Measurements from ENCODE around the gene SRGAP3. TPM values are rescaled to one million over a fixed set of nuclear protein-coding genes. Genes with fewer than 3 reads are reported as not detected.

SRGAP3 gene
- total RNA-seq, 4 donors from 2014 or later = 7.5 to 33.8 (median 16.0) TPM

- Histone ChIP-seq H3K4me1 (no peaks in the 10 kb centered on the region), H3K27ac (no peak overlapping the region), H3K36me3 (no peaks in the 10 kb centered on the region), H3K27me3 (no peaks in the 10 kb centered on the region), H3K4me3 (no peak overlapping the region), H3K9me3 (no peaks in the 10 kb centered on the region)
- in situ Hi-C loops (cut with MboI; ENCODE audit: low pct_ligation_motif_present in 1 of 4, low pct_unique_long_range_greater_than_20kb in 1 of 4, low sequenced_read_pairs in 3 of 4) = no loop called here
- intact Hi-C loops (cut with DNase I; ENCODE audit: low total_unique reads) = no loop called here
- DNase-seq = no peak
- no peak for TF ChIP-seq CTCF (IDR thresholded peaks at IDR 0.05)
- no peak for TF ChIP-seq POLR2A (IDR thresholded peaks at IDR 0.05)
- no peak for TF ChIP-seq POLR2AphosphoS5 (IDR thresholded peaks at IDR 0.05)
- TF ChIP-seq EP300 (IDR thresholded peaks at IDR 0.05; ENCODE audit: low read depth) = no peak
- 65 to 100% methylated on average over 5 of the region's 5 CpGs for WGBS, 2 donors (ENCODE audit: low coverage in 1 of 2)
Observed at GRCh38 chr3:9056581-9056980, 192.9 kb downstream of the SRGAP3 start.

- WGBS, 2 donors (ENCODE audit: low coverage in 1 of 2) = 63 to 64% methylated on average over 7 to 20 of the region's 20 CpGs
- Histone ChIP-seq H3K27ac (no peak overlapping the region), H3K4me1 (peaks cover 0 to 5% (median 0%) of the 10 kb centered on the region in 4 donors), H3K4me3 (no peak overlapping the region), H3K9me3 (no peaks in the 10 kb centered on the region), H3K27me3 (no peaks in the 10 kb centered on the region), H3K36me3 (no peaks in the 10 kb centered on the region)
- in situ Hi-C loops (cut with MboI; ENCODE audit: low pct_ligation_motif_present in 1 of 4, low pct_unique_long_range_greater_than_20kb in 1 of 4, low sequenced_read_pairs in 3 of 4) (no loop called here), intact Hi-C loops (cut with DNase I; ENCODE audit: low total_unique reads) (no loop called here)
- TF ChIP-seq POLR2AphosphoS5 (IDR thresholded peaks at IDR 0.05) (no peak), POLR2A (IDR thresholded peaks at IDR 0.05) (no peak), EP300 (IDR thresholded peaks at IDR 0.05; ENCODE audit: low read depth) (no peak), CTCF (IDR thresholded peaks at IDR 0.05) (no peak)
- peak; percentile 24 for DNase-seq
Observed at GRCh38 chr3:9047452-9048346, 201.7 kb downstream of the SRGAP3 start.

- 88 to 96% methylated on average over 7 of the region's 7 CpGs for WGBS, 2 donors (ENCODE audit: low coverage in 1 of 2)
- no peaks in the 10 kb centered on the region for H3K27me3 ChIP-seq
- H3K4me1 ChIP-seq = peaks cover 0 to 5% (median 0%) of the 10 kb centered on the region in 4 donors
- no peak overlapping the region for H3K4me3 ChIP-seq
- no peak overlapping the region for H3K27ac ChIP-seq
- in situ Hi-C loops (cut with MboI; ENCODE audit: low pct_ligation_motif_present in 1 of 4, low pct_unique_long_range_greater_than_20kb in 1 of 4, low sequenced_read_pairs in 3 of 4) (no loop called here), intact Hi-C loops (cut with DNase I; ENCODE audit: low total_unique reads) (no loop called here)
- DNase-seq = no peak
- H3K9me3 ChIP-seq = no peaks in the 10 kb centered on the region
- TF ChIP-seq EP300 (IDR thresholded peaks at IDR 0.05; ENCODE audit: low read depth) = no peak
- no peak for TF ChIP-seq POLR2AphosphoS5 (IDR thresholded peaks at IDR 0.05)
- TF ChIP-seq CTCF (IDR thresholded peaks at IDR 0.05) = no peak
- no peak for TF ChIP-seq POLR2A (IDR thresholded peaks at IDR 0.05)
- no peaks in the 10 kb centered on the region for H3K36me3 ChIP-seq
Observed at GRCh38 chr3:9045371-9045770, 204.1 kb downstream of the SRGAP3 start.

GRCh38 chr3:9043063-9043462, 206.4 kb downstream of the SRGAP3 start:
- no peak for DNase-seq
- H3K9me3 ChIP-seq = no peaks in the 10 kb centered on the region
- H3K27ac ChIP-seq = no peak overlapping the region
- peaks cover 0 to 5% (median 0%) of the 10 kb centered on the region in 4 donors for H3K4me1 ChIP-seq
- no peaks in the 10 kb centered on the region for H3K27me3 ChIP-seq
- in situ Hi-C loops (cut with MboI; ENCODE audit: low pct_ligation_motif_present in 1 of 4, low pct_unique_long_range_greater_than_20kb in 1 of 4, low sequenced_read_pairs in 3 of 4) (no loop called here), intact Hi-C loops (cut with DNase I; ENCODE audit: low total_unique reads) (no loop called here)
- no peaks in the 10 kb centered on the region for H3K36me3 ChIP-seq
- TF ChIP-seq CTCF (IDR thresholded peaks at IDR 0.05) = no peak
- TF ChIP-seq POLR2A (IDR thresholded peaks at IDR 0.05) = no peak
- TF ChIP-seq POLR2AphosphoS5 (IDR thresholded peaks at IDR 0.05) = no peak
- TF ChIP-seq EP300 (IDR thresholded peaks at IDR 0.05; ENCODE audit: low read depth) = no peak
- H3K4me3 ChIP-seq = no peak overlapping the region
- 60 to 69% methylated on average over 2 to 6 of the region's 6 CpGs for WGBS, 2 donors (ENCODE audit: low coverage in 1 of 2)
